Prostate gland (tissue), 2 donors: ENCODE results near the gene ATXN3L. TPM values are rescaled to one million over a fixed set of nuclear protein-coding genes. Genes with fewer than 3 reads are reported as not detected.

Source experiments
- DNase-seq: peaks from one replicate; pipeline ENCODE4 v3.0.0-alpha.2; 2019; ENCODE audit warnings: low spot score
- H3K27ac ChIP-seq, 2 donors: fragments of 200-600 bp; sonication (generic); 2 replicates each; pipeline ENCODE4 v1.5.1; 2017 to 2019
- H3K27me3 ChIP-seq: fragments of 200-600 bp; sonication (generic); replicated peaks from 2 replicates; pipeline ENCODE4 v1.5.1; 2019; ENCODE audit not compliant: insufficient read depth
- H3K36me3 ChIP-seq, 2 donors: fragments of 200-600 bp; sonication (generic); 1 replicate in 1 of 2; 2 replicates in 1 of 2; pipeline versions ENCODE4 v1.5.1 to v1.8.1; 2017 to 2019
- H3K4me1 ChIP-seq: fragments of 200-600 bp; sonication (generic); replicated peaks from 2 replicates; pipeline ENCODE4 v1.5.1; 2019
- H3K4me3 ChIP-seq, 2 donors: fragments of 200-600 bp; sonication (generic); 2 replicates each; pipeline ENCODE4 v1.5.1; 2017 to 2019
- H3K9me3 ChIP-seq: fragments of 200-600 bp; sonication (generic); 2 replicates; pipeline ENCODE4 v1.5.1; 2017
- CTCF ChIP-seq, 4 experiments: fragments of 200-600 bp in 2 of 4; fragments of 450-650 bp in 2 of 4; sonication (generic) in 2 of 4; IDR thresholded peaks; 1 replicate in 3 of 4; 2 replicates in 1 of 4; pipeline ENCODE4 v1.5.1; 2016 to 2019; ENCODE audit warnings: antibody characterized with exemption in 4 of 4, mild to moderate bottlenecking in 2 of 4, moderate library complexity in 2 of 4
- POLR2A ChIP-seq: fragments of 450-650 bp; IDR thresholded peaks from one replicate; pipeline ENCODE4 v1.6.1; 2016; ENCODE audit warnings: antibody characterized with exemption, mild to moderate bottlenecking
- POLR2AphosphoS5 ChIP-seq: sonication (generic); formaldehyde crosslinking; IDR thresholded peaks from one replicate; pipeline ENCODE4 v1.6.1; 2017; ENCODE audit warnings: antibody characterized with exemption
- WGBS: methylation state at CpG from one replicate; pipeline ENCODE4 v1.1.5; 2018; 5-methylcytosine and 5-hydroxymethylcytosine counted together
- intact Hi-C: fragments of 100-400 bp; cut with DNase I; formaldehyde crosslinking; loops from one replicate; pipeline ENCODE4 v1.14.2; 2022
- total RNA-seq, 2 donors: library from RNA; depleted of rRNA; stranded (reverse); fragments of >200 nt; gene quantifications; one replicate each; pipeline ENCODE4 v1.1.0, GENCODE V29; 2016

The ATXN3L gene
- total RNA-seq, 2 donors from 2014 or later = not detected

GRCh38 chrX:13272426-13272825 lies 47.4 kb downstream of the ATXN3L start:
- Histone ChIP-seq H3K4me3 (no peak overlapping the region), H3K9me3 (no peaks in the 10 kb centered on the region), H3K27me3 (no peaks in the 10 kb centered on the region), H3K27ac (no peak overlapping the region), H3K4me1 (no peaks in the 10 kb centered on the region), H3K36me3 (no peaks in the 10 kb centered on the region)
- intact Hi-C loops = no loop called here
- 100% methylated on average over 3 of the region's 3 CpGs for WGBS
- DNase-seq = no peak
- TF ChIP-seq CTCF (IDR thresholded peaks at IDR 0.05) = no peak
- no peak for TF ChIP-seq POLR2A
- TF ChIP-seq POLR2AphosphoS5 = no peak

- Histone ChIP-seq H3K27me3 (no peaks in the 10 kb centered on the region), H3K36me3 (no peaks in the 10 kb centered on the region), H3K27ac (no peak overlapping the region), H3K4me1 (no peaks in the 10 kb centered on the region), H3K4me3 (no peak overlapping the region), H3K9me3 (no peaks in the 10 kb centered on the region)
- intact Hi-C loops = no loop called here
- WGBS = 89% methylated on average over 3 of the region's 3 CpGs
- no peak for DNase-seq
- TF ChIP-seq POLR2A = no peak
- TF ChIP-seq POLR2AphosphoS5 = no peak
- TF ChIP-seq CTCF (IDR thresholded peaks at IDR 0.05) = no peak
Observed at GRCh38 chrX:13271511-13271910, 48.3 kb downstream of the ATXN3L start.

- Histone ChIP-seq H3K4me1 (no peaks in the 10 kb centered on the region), H3K27ac (no peak overlapping the region), H3K9me3 (no peaks in the 10 kb centered on the region), H3K27me3 (no peaks in the 10 kb centered on the region), H3K4me3 (no peak overlapping the region), H3K36me3 (no peaks in the 10 kb centered on the region)
- 94% methylated on average over 1 of the region's 1 CpG for WGBS
- TF ChIP-seq POLR2AphosphoS5 (no peak), POLR2A (no peak), CTCF (IDR thresholded peaks at IDR 0.05) (no peak)
- intact Hi-C loops = no loop called here
- DNase-seq = no peak
Observed at GRCh38 chrX:13270360-13270759, 49.5 kb downstream of the ATXN3L start.

- 100% methylated on average over 1 of the region's 1 CpG for WGBS
- no peaks in the 10 kb centered on the region for H3K4me1 ChIP-seq
- H3K27me3 ChIP-seq = no peaks in the 10 kb centered on the region
- no peaks in the 10 kb centered on the region for H3K9me3 ChIP-seq
- no peak overlapping the region for H3K4me3 ChIP-seq
- H3K36me3 ChIP-seq = no peaks in the 10 kb centered on the region
- intact Hi-C loops = no loop called here
- no peak for DNase-seq
- no peak overlapping the region for H3K27ac ChIP-seq
- TF ChIP-seq POLR2A (no peak), CTCF (IDR thresholded peaks at IDR 0.05) (no peak), POLR2AphosphoS5 (no peak)
Observed at GRCh38 chrX:13268874-13269273, 51.0 kb downstream of the ATXN3L start.

Other genes with a start within 250 kb of the ATXN3L start
- gene EGFL6, start 249.5 kb upstream of the ATXN3L start, total RNA-seq = under 1 TPM in 1 of 2 donors, not detected in 1; 0.23 TPM